Stimulated activated CD8-positive, alpha-beta memory T cell treated with anti-CD3 and anti-CD28 coated beads, Interleukin-2, amount 100 ng/mL, for 1 hour (primary cell): Measurements from ENCODE around the gene SERP2.

Source experiments
- DNase-seq, 2 donors: peaks; one replicate each; pipeline ENCODE4 v3.0.0-alpha.2; 2020; ENCODE audit warnings: low read depth in 2 of 2

SERP2 gene

GRCh38 chr13:44435142-44435918 lies 61.7 kb downstream of the SERP2 start:
- DNase-seq: peak; percentile 73 to 79

GRCh38 chr13:44435919-44436510 lies 62.4 kb downstream of the SERP2 start:
- no peak for DNase-seq

GRCh38 chr13:44436589-44437337 lies 63.1 kb downstream of the SERP2 start:
- DNase-seq: peak in 1 of 2 donors; percentile 15

- no peak for DNase-seq
Observed at GRCh38 chr13:44437356-44438233, 64.0 kb downstream of the SERP2 start.

GRCh38 chr13:44438234-44438579 lies 64.6 kb downstream of the SERP2 start:
- DNase-seq: no peak

GRCh38 chr13:44439452-44440024 lies 65.9 kb downstream of the SERP2 start:
- no peak for DNase-seq

- no peak for DNase-seq
Observed at GRCh38 chr13:44440046-44440608, 66.5 kb downstream of the SERP2 start.
